K562 (cell line): ENCODE measurements around the gene TAL1. TPM values are rescaled to one million over a fixed set of nuclear protein-coding genes. Genes with fewer than 3 reads are reported as not detected.

Experiments
- CEBPG ChIP-seq, 3 experiments: fragments of 200-800 bp in 1 of 3; sonication (Bioruptor generic) in 1 of 3; sonication (generic) in 1 of 3; formaldehyde crosslinking in 1 of 3; IDR thresholded peaks in 2 of 3; conservative IDR thresholded peaks in 1 of 3; 2 replicates each; pipeline versions ENCODE4 v1.6.1 to v1.8.0; 2016 to 2022; ENCODE audit warnings: missing compliant biosample characterization in 2 of 3, missing genetic modification characterization in 2 of 3, mild to moderate bottlenecking in 1 of 3, missing genetic modification reagents in 1 of 3
- CREB5 ChIP-seq: fragments of 250-450 bp; sonication (Bioruptor Pico); IDR thresholded peaks from 2 replicates; pipeline ENCODE4 v1.5.0; 2020; ENCODE audit warnings: mild to moderate bottlenecking
- CXXC5 ChIP-seq: fragments of 250-450 bp; sonication (Bioruptor Pico); IDR thresholded peaks from 2 replicates; pipeline ENCODE4 v1.8.0; 2022; ENCODE audit warnings: inconsistent platforms, mild to moderate bottlenecking, moderate library complexity
- ELK3 ChIP-seq: fragments of 450-650 bp; formaldehyde crosslinking; IDR thresholded peaks from 2 replicates; pipeline ENCODE4 v1.4.0; 2020; ENCODE audit warnings: mild to moderate bottlenecking
- ETV6 ChIP-seq, 3 experiments: fragments of 150-350 bp in 1 of 3; sonication (generic) in 1 of 3; formaldehyde crosslinking in 1 of 3; IDR thresholded peaks; 2 replicates each; pipeline versions ENCODE4 v1.6.1 to v1.8.0; 2014 to 2022; ENCODE audit warnings: borderline replicate concordance in 2 of 3, low read depth in 2 of 3, antibody characterized with exemption in 1 of 3, low read length in 1 of 3, mild to moderate bottlenecking in 1 of 3, missing genetic modification reagents in 1 of 3
- GATA2 ChIP-seq: sonication (generic); formaldehyde crosslinking; IDR thresholded peaks from 2 replicates; pipeline ENCODE4 v1.4.0; 2020; ENCODE audit warnings: mild to moderate bottlenecking, missing genetic modification reagents
- MEF2D ChIP-seq: conservative IDR thresholded peaks from 2 replicates; pipeline ENCODE4 v1.6.1; 2016; ENCODE audit warnings: low read depth, missing genetic modification characterization, missing compliant biosample characterization
- POU5F1 ChIP-seq: fragments of 150-350 bp; IDR thresholded peaks from 2 replicates; pipeline ENCODE4 v1.6.1; 2014; ENCODE audit warnings: borderline replicate concordance, low read length, low read depth, mild to moderate bottlenecking; ENCODE audit not compliant: partially characterized antibody
- SFPQ ChIP-seq: fragments of 200-400 bp; formaldehyde crosslinking; IDR thresholded peaks from 2 replicates; pipeline ENCODE4 v1.6.1; 2017; ENCODE audit warnings: mild to moderate bottlenecking, low read depth, low read length, moderate library complexity
- SRF ChIP-seq, 2 experiments: fragments of 250-450, 450-650 bp in 1 of 2; sonication (Bioruptor Pico) in 1 of 2; sonication (generic) in 1 of 2; formaldehyde crosslinking; IDR thresholded peaks; 2 replicates each; pipeline versions ENCODE4 v1.5.0 to v1.5.1; 2020 to 2022; ENCODE audit warnings: mild to moderate bottlenecking in 1 of 2, missing genetic modification reagents in 1 of 2
- TAF15 ChIP-seq: fragments of 200-400 bp; formaldehyde crosslinking; IDR thresholded peaks from 2 replicates; pipeline ENCODE4 v1.6.1; 2017; ENCODE audit warnings: mild to moderate bottlenecking, low read depth, low read length, moderate library complexity
- THRB ChIP-seq: fragments of 450-650 bp; formaldehyde crosslinking; conservative IDR thresholded peaks from 2 replicates; pipeline ENCODE4 v1.4.0; 2022; ENCODE audit warnings: mild to moderate bottlenecking, missing genetic modification characterization
- TSC22D4 ChIP-seq: fragments of 450-650 bp; IDR thresholded peaks from 2 replicates; pipeline ENCODE4 v1.6.1; 2016; ENCODE audit warnings: missing genetic modification characterization, missing biosample characterization, control low read depth
- ZBTB26 ChIP-seq: fragments of 450-650 bp; formaldehyde crosslinking; IDR thresholded peaks from 2 replicates; pipeline ENCODE4 v1.4.0; 2022; ENCODE audit warnings: missing genetic modification characterization
- ZNF445 ChIP-seq: fragments of 250-450 bp; sonication (Bioruptor Pico); IDR thresholded peaks from 2 replicates; pipeline ENCODE4 v1.4.0; 2020; ENCODE audit warnings: low read depth, mild to moderate bottlenecking, moderate library complexity
- polyA plus RNA-seq, 8 experiments: library from polyadenylated mRNA; depleted of rRNA in 4 of 8; stranded (reverse) in 5 of 8; unstranded in 3 of 8; fragments of >200 nt; fragmentation: Nextera tagmentation in 2 of 8; fragmentation: Illumina TruSeq in 1 of 8; extraction: Ambion mirVana in 2 of 8; extraction: Trizol in 1 of 8; gene quantifications; 2 replicates each; pipeline versions ENCODE4 v1.2.1 to v1.2.3, GENCODE V29; 2011 to 2014; ENCODE audit warnings: inconsistent platforms in 1 of 8, missing spikeins in 1 of 8
- total RNA-seq, 7 experiments: library from RNA; depleted of rRNA in 6 of 7; stranded (reverse); fragments of >200 nt in 6 of 7; fragmentation: Illumina TruSeq in 2 of 7; extraction: Trizol in 2 of 7; gene quantifications; 2 replicates each; pipeline versions ENCODE4 v1.2.1 to v1.2.3, GENCODE V29; 2011 to 2021; ENCODE audit warnings: low replicate concordance in 1 of 7

The TAL1 gene
- total and polyA plus RNA-seq, 9 of the 15 experiments (the other 6 are each of a cell fraction or from before 2014, with no cell fraction given): 18.5 to 106 (median 59.7) TPM

GRCh38 chr1:47229031-47229885 is 2.8 kb downstream of the TAL1 start (continued):
- TF ChIP-seq CEBPG (CRISPR knock-in tag; IDR thresholded peaks at IDR 0.05) (no peak), CEBPG (tag; conservative IDR thresholded peaks at IDR 0.05 in 1 of 2, IDR thresholded peaks at IDR 0.05 in 1 of 2) (no peak), POU5F1 (no peak), CXXC5 (peak; percentile 63), ZNF445 (CRISPR knock-in tag) (no peak), THRB (CRISPR knock-in tag) (peak; percentile 57; the same call in 1 of the 2 replicates), TAF15 (no peak), ZBTB26 (CRISPR knock-in tag) (no peak), ELK3 (CRISPR knock-in tag) (no peak), SRF (CRISPR knock-in tag; IDR thresholded peaks at IDR 0.05) (0 out of 4 replicates have a peak, but pooled peaks of 1 of the 2 experiments have one; percentile 2), GATA2 (CRISPR knock-in tag) (no peak), SFPQ (no peak), ETV6 (IDR thresholded peaks at IDR 0.05; ENCODE audit: borderline replicate concordance in 1 of 2, low read depth in 2 of 2, low read length in 1 of 2) (no peak), ETV6 (CRISPR knock-in tag; IDR thresholded peaks at IDR 0.05; ENCODE audit: borderline replicate concordance) (no peak), TSC22D4 (tag) (no peak), CREB5 (CRISPR knock-in tag) (no peak), MEF2D (no peak)
